ENCODE data around the gene S100A11. TPM values are rescaled to one million over a fixed set of nuclear protein-coding genes. Genes with fewer than 3 reads are reported as not detected.

Gene S100A11
- total RNA-seq, 2 experiments from 2014 or later = 131 to 144 TPM

DNA sequence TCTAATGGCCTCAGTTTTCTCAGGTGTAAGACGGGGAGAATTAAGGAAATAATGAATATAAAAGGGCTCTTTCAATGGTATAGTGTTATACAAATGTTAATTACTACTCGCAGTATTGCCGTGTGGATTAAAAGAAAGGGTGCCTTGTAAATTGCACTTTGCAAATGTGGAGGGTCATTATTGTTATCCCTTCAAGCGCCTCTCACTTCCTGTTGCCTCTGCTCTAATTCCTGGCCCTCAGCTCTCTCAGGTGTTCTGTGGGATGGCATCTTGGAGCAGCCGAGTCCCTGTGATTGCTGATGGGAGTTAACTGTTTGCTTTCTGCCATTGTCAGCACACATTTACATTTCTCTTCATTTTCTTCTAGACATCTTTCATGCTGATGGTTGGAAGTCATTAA is 7.1 kb upstream of the S100A11 start:
- DNase-seq (no peak), ATAC-seq (no peak)
- CTCF ChIA-PET = interaction anchor here (0.6 to 14.7 kb wide), 5 partner anchors 9 to 140 kb away, joined by 3 to 315 read pairs (median 3); no protein-coding TSS in a partner anchor
- Mint-ChIP-seq H3K36me3 (ENCODE audit: low read depth) (no peaks in the 10 kb centered on the region), H3K4me3 (no peak overlapping the region), H3K9me3 (no peaks in the 10 kb centered on the region), H3K4me1 (ENCODE audit: low read depth) (peaks cover 17% of the 10 kb centered on the region), H3K27me3 (no peaks in the 10 kb centered on the region), H3K27ac (no peak overlapping the region)
- intact Hi-C loops (cut with micrococcal nuclease) = no loop called here
- POLR2A ChIA-PET = no interaction called here
- TF ChIP-seq, protein P1, sequence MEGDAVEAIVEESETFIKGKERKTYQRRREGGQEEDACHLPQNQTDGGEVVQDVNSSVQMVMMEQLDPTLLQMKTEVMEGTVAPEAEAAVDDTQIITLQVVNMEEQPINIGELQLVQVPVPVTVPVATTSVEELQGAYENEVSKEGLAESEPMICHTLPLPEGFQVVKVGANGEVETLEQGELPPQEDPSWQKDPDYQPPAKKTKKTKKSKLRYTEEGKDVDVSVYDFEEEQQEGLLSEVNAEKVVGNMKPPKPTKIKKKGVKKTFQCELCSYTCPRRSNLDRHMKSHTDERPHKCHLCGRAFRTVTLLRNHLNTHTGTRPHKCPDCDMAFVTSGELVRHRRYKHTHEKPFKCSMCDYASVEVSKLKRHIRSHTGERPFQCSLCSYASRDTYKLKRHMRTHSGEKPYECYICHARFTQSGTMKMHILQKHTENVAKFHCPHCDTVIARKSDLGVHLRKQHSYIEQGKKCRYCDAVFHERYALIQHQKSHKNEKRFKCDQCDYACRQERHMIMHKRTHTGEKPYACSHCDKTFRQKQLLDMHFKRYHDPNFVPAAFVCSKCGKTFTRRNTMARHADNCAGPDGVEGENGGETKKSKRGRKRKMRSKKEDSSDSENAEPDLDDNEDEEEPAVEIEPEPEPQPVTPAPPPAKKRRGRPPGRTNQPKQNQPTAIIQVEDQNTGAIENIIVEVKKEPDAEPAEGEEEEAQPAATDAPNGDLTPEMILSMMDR (IDR thresholded peaks at IDR 0.05) = no peak

DNA sequence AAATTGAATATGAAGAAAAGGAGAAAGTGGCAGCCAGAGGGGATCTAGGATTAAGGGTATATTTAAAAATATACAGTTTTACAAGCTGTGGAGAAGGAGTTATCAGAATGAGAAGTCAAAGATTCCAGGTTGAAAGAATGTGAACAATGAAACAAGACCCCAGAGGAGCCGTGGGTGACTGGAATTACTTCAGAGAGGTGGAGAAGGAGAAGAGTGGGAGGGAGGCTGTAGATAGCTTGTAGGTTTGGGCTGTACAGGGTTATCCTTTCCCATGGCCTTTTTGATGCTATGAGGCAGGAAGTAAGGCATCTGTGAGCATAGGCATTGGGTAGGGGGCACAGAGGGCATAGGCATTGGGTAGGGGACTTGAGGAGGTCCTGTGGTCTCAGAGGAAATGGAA is 5.2 kb upstream of the S100A11 start:
- ATAC-seq (no peak), DNase-seq (no peak)
- Mint-ChIP-seq H3K27ac (no peak overlapping the region), H3K4me1 (ENCODE audit: low read depth) (peaks cover 3% of the 10 kb centered on the region), H3K36me3 (ENCODE audit: low read depth) (no peaks in the 10 kb centered on the region), H3K27me3 (no peaks in the 10 kb centered on the region), H3K9me3 (no peaks in the 10 kb centered on the region), H3K4me3 (no peak overlapping the region)
- intact Hi-C loops (cut with micrococcal nuclease) = no loop called here
- ChIA-PET POLR2A (no interaction called here), CTCF (interaction anchor here (1.4 to 1.5 kb wide), 2 partner anchors 8 to 418 kb away, joined by 3 to 6 read pairs; no protein-coding TSS in a partner anchor)
- TF ChIP-seq, protein P1 (IDR thresholded peaks at IDR 0.05) = no peak

DNA sequence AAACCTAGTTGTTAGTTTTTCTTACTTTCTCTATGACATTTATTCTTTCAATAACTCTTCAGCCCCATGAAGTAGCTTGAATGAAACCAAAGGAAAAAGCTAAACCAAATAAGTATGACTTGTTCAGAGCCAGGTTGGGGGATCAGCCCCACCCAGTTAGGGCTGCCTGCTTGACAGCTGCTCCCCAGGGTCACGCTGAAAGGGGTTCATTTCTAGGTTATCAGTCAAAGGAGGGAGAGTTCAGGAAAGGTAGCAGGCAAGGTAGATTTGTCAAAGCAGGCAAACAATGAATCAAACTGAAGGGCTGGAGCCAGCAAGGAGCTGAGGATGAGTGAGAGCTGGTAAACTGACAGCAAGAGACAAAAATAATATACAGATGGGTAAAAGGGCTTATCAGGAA is 3.1 kb upstream of the S100A11 start:
- ChIA-PET CTCF (interaction anchor here (0.9 to 2.4 kb wide), 4 partner anchors 12 to 418 kb away, joined by 4 to 9 read pairs (median 4); no protein-coding TSS in a partner anchor), POLR2A (interaction anchor here (0.9 kb wide), 1 partner anchor 144 kb away, joined by 3 read pairs; no protein-coding TSS in a partner anchor)
- intact Hi-C loops (cut with micrococcal nuclease) = no loop called here
- DNase-seq (no peak), ATAC-seq (no peak)
- H3K27me3 Mint-ChIP-seq = no peaks in the 10 kb centered on the region
- H3K9me3 Mint-ChIP-seq = no peaks in the 10 kb centered on the region
- TF ChIP-seq, protein P1 (IDR thresholded peaks at IDR 0.05) = no peak
- no peak overlapping the region for H3K4me3 Mint-ChIP-seq
- H3K36me3 Mint-ChIP-seq (ENCODE audit: low read depth) = peaks cover 10% of the 10 kb centered on the region
- peaks cover 8% of the 10 kb centered on the region for H3K4me1 Mint-ChIP-seq (ENCODE audit: low read depth)
- H3K27ac Mint-ChIP-seq = no peak overlapping the region

DNA sequence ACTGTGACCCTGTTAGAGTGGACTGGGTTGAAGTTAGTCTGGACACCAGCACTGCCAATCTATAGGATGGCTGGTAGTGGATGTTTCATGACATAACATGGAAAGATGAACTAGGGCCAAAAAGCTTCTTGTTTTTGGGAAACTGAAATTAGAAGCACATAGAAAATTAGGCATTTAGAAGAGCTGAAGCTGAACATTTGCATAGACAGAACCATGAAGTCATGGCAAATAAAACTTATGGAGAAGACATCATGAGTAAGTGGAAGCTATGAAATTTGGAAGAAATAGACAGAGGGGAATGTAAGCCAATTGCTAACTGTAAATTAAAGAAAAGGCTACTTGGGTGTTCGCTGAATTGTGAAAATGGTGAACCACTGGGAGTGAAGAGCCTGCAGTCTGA is 2.7 kb upstream of the S100A11 start:
- ChIA-PET CTCF (interaction anchor here (0.9 to 2.4 kb wide), 4 partner anchors 11 to 419 kb away, joined by 4 to 9 read pairs (median 4); no protein-coding TSS in a partner anchor), POLR2A (interaction anchor here (0.9 kb wide), 1 partner anchor 145 kb away, joined by 3 read pairs; no protein-coding TSS in a partner anchor)
- TF ChIP-seq, protein P1 (IDR thresholded peaks at IDR 0.05) = no peak
- intact Hi-C loops (cut with micrococcal nuclease) = no loop called here
- Mint-ChIP-seq H3K27ac (no peak overlapping the region), H3K9me3 (no peaks in the 10 kb centered on the region), H3K4me1 (ENCODE audit: low read depth) (peaks cover 12% of the 10 kb centered on the region), H3K4me3 (no peak overlapping the region), H3K27me3 (no peaks in the 10 kb centered on the region), H3K36me3 (ENCODE audit: low read depth) (peaks cover 12% of the 10 kb centered on the region)
- ATAC-seq (no peak), DNase-seq (no peak)

DNA sequence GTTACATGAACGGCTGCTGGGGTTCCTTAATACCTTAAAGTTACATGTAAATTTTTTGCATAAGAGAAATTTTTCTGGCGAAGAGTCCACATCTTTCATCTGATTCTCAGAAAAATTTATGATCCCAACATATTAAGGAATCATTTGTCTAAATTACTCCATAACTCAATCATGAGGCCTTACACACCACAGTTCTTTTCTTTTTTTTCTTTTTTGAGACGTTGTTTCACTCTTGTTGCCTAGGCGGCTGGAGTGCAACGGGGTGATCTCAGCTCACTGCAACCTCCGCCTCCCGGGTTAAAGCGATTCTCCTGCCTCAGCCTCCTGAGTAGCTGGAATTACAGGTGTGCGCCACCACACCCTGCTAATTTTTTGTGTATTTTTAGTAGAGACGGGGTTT is 2.1 kb upstream of the S100A11 start:
- DNase-seq (no peak), ATAC-seq (no peak)
- intact Hi-C loops (cut with micrococcal nuclease) = no loop called here
- TF ChIP-seq, protein P1 (IDR thresholded peaks at IDR 0.05) = no peak
- Mint-ChIP-seq H3K27me3 (no peaks in the 10 kb centered on the region), H3K4me1 (ENCODE audit: low read depth) (peaks cover 17% of the 10 kb centered on the region), H3K27ac (no peak overlapping the region), H3K36me3 (ENCODE audit: low read depth) (peaks cover 15% of the 10 kb centered on the region), H3K9me3 (no peaks in the 10 kb centered on the region), H3K4me3 (no peak overlapping the region)
- ChIA-PET CTCF (interaction anchor here (0.9 to 2.4 kb wide), 3 partner anchors 15 to 419 kb away, joined by 4 to 9 read pairs (median 5); no protein-coding TSS in a partner anchor), POLR2A (no interaction called here)

Data from activated CD8-positive, alpha-beta T cell treated with anti-CD3 and anti-CD28 coated beads for 36 hours (primary cell).